Brain microvascular endothelial cell (primary cell): ENCODE measurements around the gene POLG2.
A peak's percentile ranks its signal among the peaks of the same experiment; 100 is the strongest.

Experiments used
- DNase-seq: peaks from one replicate; pipeline ENCODE4 v3.0.0-alpha.2; 2020
- H3K27ac ChIP-seq: fragments of 250-450 bp; sonication (Bioruptor Pico); 2 replicates; pipeline ENCODE4 v1.5.1; 2020; ENCODE audit warnings: mild to moderate bottlenecking, moderate library complexity
- H3K27me3 ChIP-seq: fragments of 250-450 bp; sonication (Bioruptor Pico); replicated peaks from 2 replicates; pipeline ENCODE4 v1.5.1; 2020; ENCODE audit warnings: mild to moderate bottlenecking
- H3K36me3 ChIP-seq: fragments of 250-450 bp; sonication (Bioruptor Pico); replicated peaks from 2 replicates; pipeline ENCODE4 v1.5.1; 2020; ENCODE audit warnings: mild to moderate bottlenecking
- H3K4me3 ChIP-seq: 2 replicates; pipeline ENCODE4 v1.5.1; 2011; ENCODE audit warnings: low read depth, mild to moderate bottlenecking, control low read depth, low read length, moderate library complexity
- in situ Hi-C: cut with HindIII; loops from 2 replicates; pipeline ENCODE4 v1.10.0; 2017; ENCODE audit warnings: low sequenced_read_pairs, low pct_ligation_motif_present
- TF ChIP-seq, protein P1 (sequence below): IDR thresholded peaks from 2 replicates; pipeline ENCODE4 v1.5.1; 2011; ENCODE audit warnings: low read depth, mild to moderate bottlenecking, moderate library complexity, low read length, control low read depth, inconsistent platforms; ENCODE audit errors: missing control alignments

POLG2 gene

DNA sequence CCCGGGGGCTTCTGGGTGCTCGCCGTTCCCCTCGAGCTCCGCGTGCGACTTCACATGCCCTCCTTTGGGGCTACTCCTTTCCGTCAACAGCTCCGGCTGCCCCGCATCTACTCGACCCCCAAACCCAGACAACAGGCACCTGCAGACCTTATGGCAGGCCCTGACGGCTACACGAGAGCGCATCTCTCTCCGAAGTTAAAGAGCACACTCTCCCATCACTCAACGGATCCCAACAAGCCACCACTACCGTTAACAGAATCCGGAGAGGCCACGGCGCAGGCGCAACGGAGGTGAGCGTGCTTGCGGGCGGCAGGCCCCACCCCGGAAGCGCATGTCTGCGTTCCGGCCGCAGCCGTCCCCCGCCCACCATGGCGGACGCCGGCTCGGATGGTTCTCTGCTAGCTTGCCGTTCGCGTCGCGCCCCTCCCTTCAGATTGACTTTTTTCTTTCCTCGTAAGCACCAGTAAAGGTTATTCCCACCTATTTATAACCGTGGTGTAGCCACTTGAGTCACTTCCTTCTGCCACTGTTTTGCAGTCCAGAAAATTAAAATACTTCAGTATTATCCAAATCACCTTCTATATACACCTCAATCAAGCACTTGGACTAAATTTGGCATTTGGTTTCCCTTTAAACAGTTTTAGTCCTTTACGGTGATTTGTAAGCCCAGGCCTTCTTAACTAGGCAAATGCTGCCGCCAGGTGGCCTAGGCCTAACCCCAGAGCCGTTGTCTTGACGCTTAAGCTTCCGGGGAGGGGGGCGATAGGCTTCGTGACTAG, at the start of gene POLG2:
Gene POLG2, minus strand, starts transcription at position 269 of the 779 bp plus-strand sequence. Its CDS starts 86 bp downstream, at position 183.
- Histone ChIP-seq H3K27ac (peak within 1 kb of the TSS; percentile 67), H3K36me3 (peaks cover 44% of the 10 kb centered on the region), H3K27me3 (no peaks in the 10 kb centered on the region), H3K4me3 (peak within 1 kb of the TSS; percentile 83)
- TF ChIP-seq, protein P1, sequence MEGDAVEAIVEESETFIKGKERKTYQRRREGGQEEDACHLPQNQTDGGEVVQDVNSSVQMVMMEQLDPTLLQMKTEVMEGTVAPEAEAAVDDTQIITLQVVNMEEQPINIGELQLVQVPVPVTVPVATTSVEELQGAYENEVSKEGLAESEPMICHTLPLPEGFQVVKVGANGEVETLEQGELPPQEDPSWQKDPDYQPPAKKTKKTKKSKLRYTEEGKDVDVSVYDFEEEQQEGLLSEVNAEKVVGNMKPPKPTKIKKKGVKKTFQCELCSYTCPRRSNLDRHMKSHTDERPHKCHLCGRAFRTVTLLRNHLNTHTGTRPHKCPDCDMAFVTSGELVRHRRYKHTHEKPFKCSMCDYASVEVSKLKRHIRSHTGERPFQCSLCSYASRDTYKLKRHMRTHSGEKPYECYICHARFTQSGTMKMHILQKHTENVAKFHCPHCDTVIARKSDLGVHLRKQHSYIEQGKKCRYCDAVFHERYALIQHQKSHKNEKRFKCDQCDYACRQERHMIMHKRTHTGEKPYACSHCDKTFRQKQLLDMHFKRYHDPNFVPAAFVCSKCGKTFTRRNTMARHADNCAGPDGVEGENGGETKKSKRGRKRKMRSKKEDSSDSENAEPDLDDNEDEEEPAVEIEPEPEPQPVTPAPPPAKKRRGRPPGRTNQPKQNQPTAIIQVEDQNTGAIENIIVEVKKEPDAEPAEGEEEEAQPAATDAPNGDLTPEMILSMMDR: peak; percentile 70
- DNase-seq: peak; percentile 87
- in situ Hi-C loops: loop anchor here (10.0 kb wide), 2 partner anchors 72 to 192 kb away; no protein-coding TSS in a partner anchor

- no peak for DNase-seq
- H3K27me3 ChIP-seq: no peaks in the 10 kb centered on the region
- no peak overlapping the region for H3K4me3 ChIP-seq
- in situ Hi-C loops: no loop called here
- H3K27ac ChIP-seq: no peak overlapping the region
- peaks cover 84% of the 10 kb centered on the region for H3K36me3 ChIP-seq
- TF ChIP-seq, protein P1: no peak
Measured at GRCh38 chr17:64544742-64545141, 47.9 kb upstream of the POLG2 start.

- TF ChIP-seq, protein P1: no peak
- no peak for DNase-seq
- Histone ChIP-seq H3K4me3 (no peak overlapping the region), H3K27me3 (no peaks in the 10 kb centered on the region), H3K36me3 (peaks cover 80% of the 10 kb centered on the region), H3K27ac (no peak overlapping the region)
- in situ Hi-C loops: no loop called here
Measured at GRCh38 chr17:64540118-64540776, 43.4 kb upstream of the POLG2 start.

GRCh38 chr17:64538508-64539130, 41.8 kb upstream of the POLG2 start:
- peaks cover 78% of the 10 kb centered on the region for H3K36me3 ChIP-seq
- in situ Hi-C loops: no loop called here
- TF ChIP-seq, protein P1: no peak
- no peaks in the 10 kb centered on the region for H3K27me3 ChIP-seq
- no peak for DNase-seq
- no peak overlapping the region for H3K4me3 ChIP-seq
- no peak overlapping the region for H3K27ac ChIP-seq

DNA sequence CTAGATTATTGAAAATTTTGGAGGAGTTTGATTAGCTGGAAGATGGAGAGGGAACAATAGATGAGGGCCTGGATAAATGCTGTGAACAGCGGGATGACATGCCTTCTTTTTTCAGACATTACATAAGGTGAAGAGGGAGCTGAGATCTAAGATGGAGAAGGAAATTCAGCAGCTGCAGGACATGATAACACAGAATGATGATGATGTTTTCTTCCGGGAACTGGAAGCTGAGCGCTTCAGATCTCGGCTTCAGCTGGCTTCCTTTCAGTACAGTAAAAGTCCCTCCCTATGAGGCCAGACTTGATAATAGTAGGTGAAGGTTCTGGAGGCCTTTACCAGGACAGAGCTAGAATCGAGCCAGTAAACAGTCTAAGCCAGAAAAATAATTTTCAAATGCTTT, 40.6 kb upstream of the POLG2 start:
- in situ Hi-C loops: no loop called here
- H3K27ac ChIP-seq: no peak overlapping the region
- TF ChIP-seq, protein P1: no peak
- H3K36me3 ChIP-seq: peaks cover 81% of the 10 kb centered on the region
- no peak for DNase-seq
- H3K27me3 ChIP-seq: no peaks in the 10 kb centered on the region
- no peak overlapping the region for H3K4me3 ChIP-seq
